ENCODE data around the gene FOXJ3.

The FOXJ3 gene

GRCh38 chr1:42142894-42143675 lies 191.9 kb downstream of the FOXJ3 start:
- no peak for DNase-seq

DNA sequence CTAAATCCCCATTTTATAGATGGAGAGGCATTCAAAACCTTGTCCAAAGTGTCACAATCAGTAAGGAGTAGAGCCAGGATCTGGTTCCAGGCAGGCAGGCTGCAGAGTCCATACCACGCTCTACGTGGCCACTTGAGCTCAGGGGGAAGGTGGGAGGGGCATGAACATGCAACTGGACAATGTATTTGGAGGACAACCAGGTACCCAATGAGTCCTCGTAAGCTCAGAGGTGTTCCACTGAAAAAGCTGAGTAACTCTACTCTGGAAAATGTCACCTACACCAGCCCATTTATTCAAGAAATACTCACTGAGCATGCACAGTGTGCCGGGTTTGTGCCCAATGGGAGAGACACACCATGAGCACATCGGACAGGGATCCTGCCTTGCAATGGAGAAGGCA lies 193.1 kb downstream of the FOXJ3 start:
- DNase-seq, result no peak

- no peak for DNase-seq
These were observed 194.8 kb downstream of the FOXJ3 start for GRCh38 chr1:42140191-42140590.

DNA sequence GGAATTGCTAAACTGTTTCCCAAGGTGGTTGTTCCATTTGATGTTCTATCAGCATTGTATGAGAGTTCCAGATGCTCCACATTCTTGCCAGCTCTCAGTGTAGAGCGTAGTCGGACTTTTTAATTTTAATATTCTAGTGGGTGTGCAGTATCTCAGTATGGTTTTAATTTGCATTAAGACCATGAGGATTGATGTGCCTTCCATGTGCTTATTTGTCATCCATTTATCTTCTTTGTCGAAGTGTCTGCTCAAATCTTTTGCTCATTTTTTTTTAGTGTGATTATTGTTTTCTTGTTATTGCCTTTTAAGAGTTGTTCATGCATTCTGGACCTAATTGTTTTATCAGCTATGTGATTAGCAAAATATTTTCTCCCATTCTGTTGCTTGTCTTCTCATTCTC lies 195.6 kb downstream of the FOXJ3 start:
- DNase-seq, result no peak

GRCh38 chr1:42138586-42138985 lies 196.4 kb downstream of the FOXJ3 start:
- peak; percentile 12 to 18 for DNase-seq

GRCh38 chr1:42137766-42138165 lies 197.3 kb downstream of the FOXJ3 start:
- DNase-seq, result no peak

- DNase-seq, result no peak
These were observed 198.6 kb downstream of the FOXJ3 start for GRCh38 chr1:42136466-42136865.

DNA sequence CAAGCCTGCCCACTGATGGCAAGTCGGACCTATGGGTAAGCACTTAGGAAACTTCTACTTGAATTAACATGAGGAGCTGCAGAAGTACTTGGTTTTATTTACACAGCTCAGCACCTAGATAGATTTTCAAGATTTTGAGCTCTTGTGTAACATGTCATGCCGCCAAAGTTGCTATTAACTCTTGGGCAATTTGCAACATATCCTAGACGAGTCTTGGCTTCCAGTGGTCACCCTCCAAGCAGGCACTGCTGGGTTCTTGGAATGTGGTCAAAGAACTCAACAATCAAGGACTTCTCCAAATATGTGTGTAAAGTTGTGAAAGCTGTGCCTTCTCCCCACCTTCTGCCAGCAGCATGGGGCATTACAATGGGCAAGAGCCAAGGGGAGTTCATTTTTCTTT lies 199.6 kb downstream of the FOXJ3 start:
- peak in 1 of 2 donors; percentile 18 for DNase-seq

GRCh38 chr1:42133809-42134526 lies 201.1 kb downstream of the FOXJ3 start:
- DNase-seq, result no peak

- DNase-seq, result no peak
These were observed 201.6 kb downstream of the FOXJ3 start for GRCh38 chr1:42133390-42133789.

- DNase-seq, result no peak
These were observed 204.9 kb downstream of the FOXJ3 start for GRCh38 chr1:42130061-42130660.

DNA sequence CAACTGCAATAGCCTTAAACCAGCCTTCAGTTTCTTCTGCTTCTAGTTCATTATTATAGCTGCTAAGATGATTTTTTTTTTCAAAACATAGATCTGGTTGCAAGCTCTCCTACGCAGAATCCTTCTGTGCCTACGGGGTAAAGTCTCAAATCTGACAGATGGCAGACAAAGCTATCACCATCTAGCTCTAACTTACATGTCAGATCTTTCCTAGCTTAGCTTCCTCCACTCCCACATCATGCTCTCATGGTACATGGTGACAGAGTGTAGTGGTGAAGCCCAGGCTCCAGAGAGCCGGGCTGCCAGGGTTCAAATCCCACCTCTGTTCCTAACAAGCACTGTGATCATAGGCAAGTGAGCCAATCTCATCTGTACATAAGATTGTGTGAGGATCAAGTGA lies 206.1 kb downstream of the FOXJ3 start:
- no peak for DNase-seq

GRCh38 chr1:42128499-42128898 lies 206.5 kb downstream of the FOXJ3 start:
- no peak for DNase-seq

- no peak for DNase-seq
These were observed 207.3 kb downstream of the FOXJ3 start for GRCh38 chr1:42127767-42128166.
